ENCODE results near the gene PANX1. TPM values are rescaled to one million over a fixed set of nuclear protein-coding genes. Genes with fewer than 3 reads are reported as not detected.

Gene PANX1
- total and polyA plus RNA-seq, 3 experiments from 2014 or later = 12.6 to 20.3 (median 20.0) TPM

DNA sequence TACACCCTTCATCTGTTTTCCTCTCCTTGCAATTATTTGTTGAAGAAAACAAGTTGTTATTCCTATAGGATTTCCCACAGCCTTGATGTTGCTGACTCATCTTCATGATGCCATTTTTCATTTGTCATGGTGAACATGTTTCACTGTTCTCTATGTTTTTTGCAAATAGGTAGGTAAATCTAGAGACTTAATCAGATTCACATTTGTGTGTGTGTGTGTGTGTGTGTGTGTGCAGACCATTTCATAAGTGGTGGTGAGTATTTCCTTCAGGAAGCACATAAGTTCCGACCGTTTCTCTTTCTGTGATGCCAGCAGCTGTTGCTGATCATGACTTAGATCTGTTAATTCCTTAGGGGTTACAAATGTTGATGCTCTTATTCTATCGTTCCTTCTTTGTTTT is 95.4 kb downstream of the PANX1 start:
- H3K9me3 Mint-ChIP-seq = peaks cover 18 to 28% (median 26%) of the 10 kb centered on the region in 5 donors
- Histone ChIP-seq H3K36me3 (ENCODE audit: insufficient read depth, low read length) (no peaks in the 10 kb centered on the region), H3K4me3 (ENCODE audit: low read length) (no peak overlapping the region), H3K4me1 (ENCODE audit: insufficient read depth, low read length) (no peaks in the 10 kb centered on the region), H3K27ac (ENCODE audit: low read depth, low read length) (no peak overlapping the region), H3K9me3 (ENCODE audit: low read length) (peaks cover 8% of the 10 kb centered on the region), H3K27me3 (ENCODE audit: insufficient read depth, low read length, poor library complexity, severe bottlenecking) (no peaks in the 10 kb centered on the region)
- no peak overlapping the region for H3K27ac Mint-ChIP-seq
- H3K27me3 Mint-ChIP-seq = peaks cover 0 to 3% of the 10 kb centered on the region in 2 donors
- H3K36me3 Mint-ChIP-seq = peaks cover 0 to 3% (median 0%) of the 10 kb centered on the region in 3 donors
- ChIA-PET POLR2A (no interaction called here), CTCF (no interaction called here)
- H3K4me1 Mint-ChIP-seq = no peaks in the 10 kb centered on the region
- H3K4me3 Mint-ChIP-seq = no peak overlapping the region
- no peak for DNase-seq

Other genes starting within 250 kb of the PANX1 start
- gene HEPHL1, start 107.5 kb upstream of the PANX1 start, total RNA-seq = not detected
- not detected for gene HEPHL1, start 107.5 kb upstream of the PANX1 start, polyA plus RNA-seq
- gene IZUMO1R, start 175.7 kb downstream of the PANX1 start, total RNA-seq = not detected
- not detected for gene IZUMO1R, start 175.7 kb downstream of the PANX1 start, polyA plus RNA-seq